Measurements from ENCODE around the gene GNG13. TPM values are rescaled to one million over a fixed set of nuclear protein-coding genes. Genes with fewer than 3 reads are reported as not detected.

The GNG13 gene
- total RNA-seq, 3 donors from 2014 or later, result 0.31 to 1.0 TPM; not detected in 1

GRCh38 chr16:828891-829290 lies 28.4 kb upstream of the GNG13 start:
- ATAC-seq, result no peak
- intact Hi-C loops (cut with DNase I, micrococcal nuclease), result no loop called here
- no peak for TF ChIP-seq CTCF (IDR thresholded peaks at IDR 0.05)

GRCh38 chr16:827513-827912 lies 27.0 kb upstream of the GNG13 start:
- peaks cover 7% of the 10 kb centered on the region for H3K4me1 ChIP-seq (ENCODE audit: low read depth)
- no peaks in the 10 kb centered on the region for H3K36me3 ChIP-seq (ENCODE audit: low read depth)
- H3K9me3 ChIP-seq, result no peaks in the 10 kb centered on the region
- ATAC-seq, result no peak
- no peak for DNase-seq
- intact Hi-C loops (cut with DNase I, micrococcal nuclease), result no loop called here
- no peak for TF ChIP-seq CTCF (IDR thresholded peaks at IDR 0.05)
- no peak overlapping the region for H3K4me3 ChIP-seq

More at GRCh38 chr16:828891-829290, 28.4 kb upstream of the GNG13 start:
- no peaks in the 10 kb centered on the region for H3K9me3 ChIP-seq
- H3K4me3 ChIP-seq, result no peak overlapping the region
- H3K4me1 ChIP-seq (ENCODE audit: low read depth), result peaks cover 10% of the 10 kb centered on the region
- no peak for DNase-seq
- no peaks in the 10 kb centered on the region for H3K36me3 ChIP-seq (ENCODE audit: low read depth)

GRCh38 chr16:825341-826061 lies 25.0 kb upstream of the GNG13 start:
- intact Hi-C loops (cut with DNase I, micrococcal nuclease), result no loop called here
- Histone ChIP-seq H3K4me1 (ENCODE audit: low read depth) (no peaks in the 10 kb centered on the region), H3K9me3 (no peaks in the 10 kb centered on the region), H3K4me3 (no peak overlapping the region), H3K36me3 (ENCODE audit: low read depth) (no peaks in the 10 kb centered on the region)
- TF ChIP-seq CTCF (IDR thresholded peaks at IDR 0.05), result no peak
- DNase-seq, result no peak
- no peak for ATAC-seq

- no peak for TF ChIP-seq CTCF (IDR thresholded peaks at IDR 0.05)
- Histone ChIP-seq H3K4me3 (no peak overlapping the region), H3K9me3 (no peaks in the 10 kb centered on the region), H3K4me1 (ENCODE audit: low read depth) (no peaks in the 10 kb centered on the region), H3K36me3 (ENCODE audit: low read depth) (no peaks in the 10 kb centered on the region)
- intact Hi-C loops (cut with DNase I, micrococcal nuclease), result no loop called here
- DNase-seq (no peak), ATAC-seq (no peak)
Observed at GRCh38 chr16:824601-825000, 24.1 kb upstream of the GNG13 start.

GRCh38 chr16:824194-824593 lies 23.7 kb upstream of the GNG13 start:
- H3K4me1 ChIP-seq (ENCODE audit: low read depth), result no peaks in the 10 kb centered on the region
- DNase-seq, result no peak
- no peaks in the 10 kb centered on the region for H3K36me3 ChIP-seq (ENCODE audit: low read depth)
- H3K4me3 ChIP-seq, result no peak overlapping the region
- intact Hi-C loops (cut with DNase I, micrococcal nuclease), result no loop called here
- no peaks in the 10 kb centered on the region for H3K9me3 ChIP-seq
- no peak for TF ChIP-seq CTCF (IDR thresholded peaks at IDR 0.05)
- no peak for ATAC-seq

All from mucosa of descending colon (tissue), 3 donors.